ENCODE measurements around the gene METRNL. TPM values are rescaled to one million over a fixed set of nuclear protein-coding genes. Genes with fewer than 3 reads are reported as not detected.
"Not testable (repeated sequence)": the region's sequence is repeated elsewhere in the genome, so short reads cannot be mapped to it uniquely, and the experiment has no call there.

The METRNL gene
- total RNA-seq (2022), result 29.0 and 40.9 TPM in 2 replicates
- Bru-seq, nascent RNA, result percentile 54 among the genes with signal in this experiment
- BruChase-seq, experiment 1, labeled RNA remaining after a 6-hour chase, result percentile 47 among the genes with signal in this experiment
- BruChase-seq, experiment 2, labeled RNA remaining after a 2-hour chase, result percentile 49 among the genes with signal in this experiment
- long read RNA-seq, transcript METRNL-201 (4 exons, 1,605 nt), result major isoform, 19 of 31 reads
- long read RNA-seq, partial matches to known transcripts, result 1 of 31 reads
- long read RNA-seq, other reads (novel, unspliced or antisense), result 10 of 31 reads

GRCh38 chr17:83079352-83079747 lies at the start of gene METRNL:
Gene METRNL, plus strand, starts transcription at chr17:83079609. Its CDS starts 207 bp downstream, at chr17:83079816.
- Mint-ChIP-seq H3K4me3 (ENCODE audit: low read depth, unreplicated experiment) (peak within 1 kb of the TSS; percentile 53), H3K27me3 (ENCODE audit: unreplicated experiment) (peaks cover 23% of the 10 kb centered on the region), H3K27ac (ENCODE audit: unreplicated experiment) (no peak within 1 kb of the TSS), H3K36me3 (ENCODE audit: insufficient read depth, unreplicated experiment) (peaks cover 38% of the 10 kb centered on the region), H3K4me1 (ENCODE audit: low read depth, unreplicated experiment) (peaks cover 39% of the 10 kb centered on the region), H3K9me3 (ENCODE audit: low read depth, unreplicated experiment) (no peaks in the 10 kb centered on the region)
- intact Hi-C loops (cut with micrococcal nuclease; ENCODE audit: unreplicated experiment), result no loop called here
- BruUV-seq (replicated peaks), result no TSS peak
- TF ChIP-seq CTCF (IDR thresholded peaks at IDR 0.05; ENCODE audit: unreplicated experiment), result no peak
- CTCF ChIA-PET, result no interaction called here
- DNase-seq, result peak; percentile 78

GRCh38 chr17:83030432-83030831 lies 49.0 kb upstream of the METRNL start:
- Mint-ChIP-seq H3K4me3 (ENCODE audit: low read depth, unreplicated experiment) (no peak overlapping the region), H3K9me3 (ENCODE audit: low read depth, unreplicated experiment) (peaks cover 7% of the 10 kb centered on the region), H3K27me3 (ENCODE audit: unreplicated experiment) (no peaks in the 10 kb centered on the region), H3K36me3 (ENCODE audit: insufficient read depth, unreplicated experiment) (peaks cover 10% of the 10 kb centered on the region), H3K4me1 (ENCODE audit: low read depth, unreplicated experiment) (no peaks in the 10 kb centered on the region), H3K27ac (ENCODE audit: unreplicated experiment) (no peak overlapping the region)
- BruUV-seq (replicated peaks), result no TSS peak
- TF ChIP-seq CTCF (IDR thresholded peaks at IDR 0.05; ENCODE audit: unreplicated experiment), result no peak
- no peak for DNase-seq
- CTCF ChIA-PET, result no interaction called here
- intact Hi-C loops (cut with micrococcal nuclease; ENCODE audit: unreplicated experiment), result no loop called here

- CTCF ChIA-PET, result no interaction called here
- Mint-ChIP-seq H3K4me1 (ENCODE audit: low read depth, unreplicated experiment) (no peaks in the 10 kb centered on the region), H3K36me3 (ENCODE audit: insufficient read depth, unreplicated experiment) (peaks cover 15% of the 10 kb centered on the region), H3K4me3 (ENCODE audit: low read depth, unreplicated experiment) (no peak overlapping the region), H3K27me3 (ENCODE audit: unreplicated experiment) (no peaks in the 10 kb centered on the region), H3K27ac (ENCODE audit: unreplicated experiment) (no peak overlapping the region), H3K9me3 (ENCODE audit: low read depth, unreplicated experiment) (peaks cover 7% of the 10 kb centered on the region)
- no peak for DNase-seq
- no peak for TF ChIP-seq CTCF (IDR thresholded peaks at IDR 0.05; ENCODE audit: unreplicated experiment)
- BruUV-seq (replicated peaks), result no TSS peak
- intact Hi-C loops (cut with micrococcal nuclease; ENCODE audit: unreplicated experiment), result no loop called here
Observed at GRCh38 chr17:83031321-83031945, 48.0 kb upstream of the METRNL start.

GRCh38 chr17:83031946-83032451 lies 47.4 kb upstream of the METRNL start:
- intact Hi-C loops (cut with micrococcal nuclease; ENCODE audit: unreplicated experiment); BruUV-seq (replicated peaks); H3K4me3 Mint-ChIP-seq (ENCODE audit: low read depth, unreplicated experiment); H3K27ac Mint-ChIP-seq (ENCODE audit: unreplicated experiment); H3K4me1 Mint-ChIP-seq (ENCODE audit: low read depth, unreplicated experiment); DNase-seq; H3K9me3 Mint-ChIP-seq (ENCODE audit: low read depth, unreplicated experiment); CTCF ChIA-PET; H3K27me3 Mint-ChIP-seq (ENCODE audit: unreplicated experiment): not testable (repeated sequence)
- peaks cover 15% of the 10 kb centered on the region for H3K36me3 Mint-ChIP-seq (ENCODE audit: insufficient read depth, unreplicated experiment)

- no TSS peak for BruUV-seq (replicated peaks)
- intact Hi-C loops (cut with micrococcal nuclease; ENCODE audit: unreplicated experiment), result no loop called here
- H3K36me3 Mint-ChIP-seq (ENCODE audit: insufficient read depth, unreplicated experiment), result peaks cover 15% of the 10 kb centered on the region
- H3K9me3 Mint-ChIP-seq (ENCODE audit: low read depth, unreplicated experiment), result peaks cover 7% of the 10 kb centered on the region
- H3K27me3 Mint-ChIP-seq (ENCODE audit: unreplicated experiment), result no peaks in the 10 kb centered on the region
- H3K4me3 Mint-ChIP-seq (ENCODE audit: low read depth, unreplicated experiment), result no peak overlapping the region
- H3K4me1 Mint-ChIP-seq (ENCODE audit: low read depth, unreplicated experiment), result no peaks in the 10 kb centered on the region
- no peak overlapping the region for H3K27ac Mint-ChIP-seq (ENCODE audit: unreplicated experiment)
- TF ChIP-seq CTCF (IDR thresholded peaks at IDR 0.05; ENCODE audit: unreplicated experiment), result no peak
- CTCF ChIA-PET, result no interaction called here
- no peak for DNase-seq
Observed at GRCh38 chr17:83032781-83033180, 46.6 kb upstream of the METRNL start.

Measured in Calu3 (cell line).